Testis (tissue), 3 donors: ENCODE results near the gene RBM12. TPM values are rescaled to one million over a fixed set of nuclear protein-coding genes. Genes with fewer than 3 reads are reported as not detected.

ENCODE experiments used
- DNase-seq: peaks from one replicate; pipeline ENCODE4 v3.0.0-alpha.2; 2019
- H3K27ac ChIP-seq, 2 donors: fragments of 200-600 bp; sonication (generic); one replicate each; pipeline ENCODE4 v1.5.1; 2019
- H3K27me3 ChIP-seq: fragments of 200-600 bp; sonication (generic); one replicate; pipeline ENCODE4 v1.5.1; 2019
- H3K36me3 ChIP-seq: fragments of 200-600 bp; sonication (generic); one replicate; pipeline ENCODE4 v1.5.1; 2017; ENCODE audit warnings: low read depth; ENCODE audit errors: missing control alignments
- H3K4me1 ChIP-seq: fragments of 200-600 bp; sonication (generic); one replicate; pipeline ENCODE4 v1.5.1; 2019
- H3K4me3 ChIP-seq, 2 donors: fragments of 200-600 bp; sonication (generic); one replicate each; pipeline ENCODE4 v1.5.1; 2017 to 2019
- H3K9me3 ChIP-seq: fragments of 200-600 bp; sonication (generic); one replicate; pipeline ENCODE4 v1.5.1; 2017
- POLR2A ChIP-seq: fragments of 450-650 bp; IDR thresholded peaks from one replicate; pipeline ENCODE4 v1.6.1; 2017; ENCODE audit warnings: antibody characterized with exemption, mild to moderate bottlenecking, moderate library complexity
- WGBS, 2 donors: methylation state at CpG; one replicate each; pipeline ENCODE4 v1.1.5; 2018; 5-methylcytosine and 5-hydroxymethylcytosine counted together
- intact Hi-C: fragments of 100-400 bp; cut with DNase I; formaldehyde crosslinking; loops from one replicate; pipeline ENCODE4 v1.15.1; 2023; ENCODE audit warnings: low total_unique reads
- polyA plus RNA-seq: library from polyadenylated mRNA; stranded (reverse); fragments of 350-450 nt; fragmentation: Illumina TruSeq; extraction: RNeasy Lipid Tissue Mini Kit (QIAGEN cat#74804); gene quantifications from one replicate; pipeline ENCODE4 v1.2.3, GENCODE V29; 2014; ENCODE audit warnings: low read depth, low replicate concordance; ENCODE audit not compliant: insufficient read depth
- total RNA-seq, 2 donors: library from RNA; depleted of rRNA; stranded (reverse); fragments of >200 nt; gene quantifications; one replicate each; pipeline ENCODE4 v1.2.3, GENCODE V29; 2016
- TF ChIP-seq, protein P1 (sequence below), 3 experiments: fragments of 450-650 bp in 2 of 3; fragments of 200-600 bp in 1 of 3; sonication (generic) in 1 of 3; IDR thresholded peaks; one replicate each; pipeline ENCODE4 v1.5.1; 2016 to 2019; ENCODE audit warnings: antibody characterized with exemption in 3 of 3, mild to moderate bottlenecking in 2 of 3, moderate library complexity in 1 of 3

RBM12 gene
- total and polyA plus RNA-seq, 3 donors from 2014 or later = 40.8 to 54.9 (median 46.3) TPM

DNA sequence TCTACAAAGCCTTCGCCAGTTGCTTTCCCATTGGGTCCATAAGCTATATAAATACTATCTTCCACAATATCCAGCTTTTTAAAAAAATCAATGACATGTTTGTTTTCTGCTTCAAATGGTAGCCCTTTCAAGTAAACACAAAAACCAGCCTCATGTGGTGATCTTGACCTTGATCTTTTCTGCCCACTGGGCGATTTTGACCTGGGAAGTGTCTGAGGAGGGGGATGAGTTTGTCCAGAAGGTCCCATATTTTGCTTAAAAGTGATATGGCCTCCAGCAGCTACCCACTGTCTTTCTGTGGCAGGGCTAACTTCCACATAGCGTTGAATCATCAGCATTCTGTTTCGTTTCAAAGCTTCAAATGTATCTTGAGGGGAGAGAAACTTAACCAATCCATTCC is 10.8 kb downstream of the RBM12 start:
- DNase-seq = no peak
- TF ChIP-seq, protein P1, sequence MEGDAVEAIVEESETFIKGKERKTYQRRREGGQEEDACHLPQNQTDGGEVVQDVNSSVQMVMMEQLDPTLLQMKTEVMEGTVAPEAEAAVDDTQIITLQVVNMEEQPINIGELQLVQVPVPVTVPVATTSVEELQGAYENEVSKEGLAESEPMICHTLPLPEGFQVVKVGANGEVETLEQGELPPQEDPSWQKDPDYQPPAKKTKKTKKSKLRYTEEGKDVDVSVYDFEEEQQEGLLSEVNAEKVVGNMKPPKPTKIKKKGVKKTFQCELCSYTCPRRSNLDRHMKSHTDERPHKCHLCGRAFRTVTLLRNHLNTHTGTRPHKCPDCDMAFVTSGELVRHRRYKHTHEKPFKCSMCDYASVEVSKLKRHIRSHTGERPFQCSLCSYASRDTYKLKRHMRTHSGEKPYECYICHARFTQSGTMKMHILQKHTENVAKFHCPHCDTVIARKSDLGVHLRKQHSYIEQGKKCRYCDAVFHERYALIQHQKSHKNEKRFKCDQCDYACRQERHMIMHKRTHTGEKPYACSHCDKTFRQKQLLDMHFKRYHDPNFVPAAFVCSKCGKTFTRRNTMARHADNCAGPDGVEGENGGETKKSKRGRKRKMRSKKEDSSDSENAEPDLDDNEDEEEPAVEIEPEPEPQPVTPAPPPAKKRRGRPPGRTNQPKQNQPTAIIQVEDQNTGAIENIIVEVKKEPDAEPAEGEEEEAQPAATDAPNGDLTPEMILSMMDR (IDR thresholded peaks at IDR 0.05) = no peak
- TF ChIP-seq POLR2A = no peak
- no peak overlapping the region for H3K4me3 ChIP-seq
- H3K27me3 ChIP-seq = no peaks in the 10 kb centered on the region
- H3K9me3 ChIP-seq = no peaks in the 10 kb centered on the region
- 87 to 89% methylated on average over 4 of the region's 4 CpGs for WGBS, 2 donors
- no peaks in the 10 kb centered on the region for H3K4me1 ChIP-seq
- no peak overlapping the region for H3K27ac ChIP-seq
- intact Hi-C loops = no loop called here
- no peaks in the 10 kb centered on the region for H3K36me3 ChIP-seq

DNA sequence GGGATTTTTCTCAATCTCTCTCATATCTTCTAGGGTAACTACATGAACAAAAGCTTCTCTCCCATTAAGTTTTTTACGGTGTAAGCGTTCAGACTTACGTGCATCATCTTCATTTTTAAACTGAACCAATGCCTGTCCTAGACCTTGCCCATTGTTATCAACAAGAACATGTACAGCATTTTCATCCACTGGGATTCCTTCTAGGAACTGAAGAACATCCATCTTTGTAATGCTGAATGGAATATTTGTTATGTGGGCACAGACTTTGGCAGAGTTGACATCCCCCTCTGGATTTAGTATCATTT is 11.3 kb downstream of the RBM12 start:
- no peak for TF ChIP-seq POLR2A
- TF ChIP-seq, protein P1 (IDR thresholded peaks at IDR 0.05) = no peak
- no peak overlapping the region for H3K27ac ChIP-seq
- no peak overlapping the region for H3K4me3 ChIP-seq
- no peaks in the 10 kb centered on the region for H3K36me3 ChIP-seq
- H3K9me3 ChIP-seq = no peaks in the 10 kb centered on the region
- WGBS, 2 donors = 98 to 100% methylated on average over 3 of the region's 3 CpGs
- no peak for DNase-seq
- H3K4me1 ChIP-seq = no peaks in the 10 kb centered on the region
- no peaks in the 10 kb centered on the region for H3K27me3 ChIP-seq
- intact Hi-C loops = no loop called here

DNA sequence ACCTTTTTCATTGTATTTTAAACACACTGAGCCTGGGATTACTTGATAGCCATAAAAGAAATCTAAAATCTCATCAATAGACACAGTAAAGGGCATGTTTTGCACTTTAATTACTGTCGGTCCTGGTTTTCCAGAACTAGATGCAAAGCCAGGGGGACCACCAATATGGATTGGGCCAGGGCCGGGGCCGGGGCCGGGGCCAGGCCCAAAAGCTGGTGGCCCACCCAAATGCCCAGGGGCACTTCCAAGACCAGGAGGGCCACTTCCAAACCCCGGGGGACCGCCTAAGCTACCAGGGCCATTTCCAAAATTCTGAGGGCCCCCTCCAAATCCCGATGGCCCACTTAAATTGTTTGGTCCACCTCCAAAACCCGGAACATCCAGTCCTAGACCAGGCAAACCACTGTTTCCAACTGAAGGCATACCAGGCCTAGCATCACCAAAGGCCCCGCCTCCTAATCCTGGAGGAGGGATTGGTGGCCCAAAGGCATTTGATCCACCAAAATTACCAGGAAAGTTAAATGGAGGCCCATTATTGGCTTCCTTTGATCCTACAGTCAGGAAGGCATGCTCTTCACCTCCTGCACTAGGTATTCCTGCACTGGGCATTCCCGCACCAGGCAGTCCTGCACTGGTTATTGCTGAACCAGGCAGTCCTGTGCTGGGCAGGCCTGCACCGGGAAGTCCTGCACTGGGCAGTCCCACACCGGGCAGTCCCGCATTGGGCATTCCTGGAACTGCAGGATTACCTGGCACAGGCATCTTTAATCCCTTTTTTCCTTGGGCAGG is 11.9 kb downstream of the RBM12 start:
- H3K36me3 ChIP-seq = no peaks in the 10 kb centered on the region
- no peak overlapping the region for H3K27ac ChIP-seq
- intact Hi-C loops = no loop called here
- DNase-seq = no peak
- H3K4me3 ChIP-seq = no peak overlapping the region
- WGBS, 2 donors = 92 to 94% methylated on average over 10 to 13 of the region's 13 CpGs
- no peaks in the 10 kb centered on the region for H3K9me3 ChIP-seq
- no peaks in the 10 kb centered on the region for H3K4me1 ChIP-seq
- TF ChIP-seq, protein P1 (IDR thresholded peaks at IDR 0.05) = no peak
- no peak for TF ChIP-seq POLR2A
- no peaks in the 10 kb centered on the region for H3K27me3 ChIP-seq

DNA sequence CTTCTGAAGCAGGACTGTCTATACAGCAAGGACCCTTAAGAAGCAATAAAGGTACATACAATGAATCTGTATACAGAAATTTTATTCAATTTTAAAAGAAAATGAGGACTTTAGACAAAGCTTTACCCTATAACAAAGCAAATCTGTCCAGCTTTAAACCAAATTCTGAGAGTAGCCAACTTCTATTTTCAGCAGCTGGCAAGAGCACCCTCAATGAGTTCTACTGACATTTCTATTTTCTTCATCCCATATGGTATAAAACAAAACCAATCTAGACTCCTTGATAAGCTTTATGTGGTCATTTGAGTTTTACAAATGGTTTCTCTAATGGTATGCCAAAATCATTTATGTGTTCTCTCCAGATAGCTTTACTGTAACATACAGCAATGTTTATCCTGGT is 12.7 kb downstream of the RBM12 start:
- H3K27ac ChIP-seq = no peak overlapping the region
- intact Hi-C loops = no loop called here
- H3K36me3 ChIP-seq = no peaks in the 10 kb centered on the region
- no peaks in the 10 kb centered on the region for H3K9me3 ChIP-seq
- no peak overlapping the region for H3K4me3 ChIP-seq
- H3K4me1 ChIP-seq = no peaks in the 10 kb centered on the region
- TF ChIP-seq, protein P1 (IDR thresholded peaks at IDR 0.05) = no peak
- no peak for TF ChIP-seq POLR2A
- H3K27me3 ChIP-seq = no peaks in the 10 kb centered on the region
- DNase-seq = no peak

DNA sequence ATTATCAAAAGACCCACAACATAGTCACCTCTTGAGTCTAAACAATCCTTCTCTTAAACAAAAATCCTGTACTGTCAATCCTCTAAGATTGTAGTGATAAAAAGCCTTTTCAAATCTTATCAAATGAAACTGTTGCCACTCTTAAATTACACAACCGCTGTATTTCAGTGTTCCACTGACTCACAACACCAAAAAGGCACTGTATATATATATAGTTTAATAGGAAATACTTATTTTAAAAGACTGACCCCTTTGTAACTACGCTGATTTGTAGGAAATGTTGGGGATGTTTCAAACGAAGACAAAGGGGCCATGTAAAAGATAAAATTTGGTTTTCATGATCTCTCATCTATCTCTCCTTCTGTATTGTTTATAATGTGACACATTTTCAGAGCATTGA is 14.1 kb downstream of the RBM12 start:
- Histone ChIP-seq H3K9me3 (no peaks in the 10 kb centered on the region), H3K4me1 (no peaks in the 10 kb centered on the region), H3K36me3 (no peaks in the 10 kb centered on the region), H3K4me3 (no peak overlapping the region), H3K27ac (no peak overlapping the region), H3K27me3 (no peaks in the 10 kb centered on the region)
- no peak for DNase-seq
- no peak for TF ChIP-seq POLR2A
- TF ChIP-seq, protein P1 (IDR thresholded peaks at IDR 0.05) = no peak
- intact Hi-C loops = no loop called here
- 72 to 75% methylated on average over 3 of the region's 3 CpGs for WGBS, 2 donors
